ENCODE results near the gene CELSR3.

Gene CELSR3

GRCh38 chr3:48652923-48653715 lies 9.6 kb downstream of the CELSR3 start:
- no peaks in the 10 kb centered on the region for H3K4me1 ChIP-seq
- H3K4me3 ChIP-seq (ENCODE audit: low read depth, low read length), result no peak overlapping the region
- no peaks in the 10 kb centered on the region for H3K27me3 ChIP-seq
- DNase-seq, result no peak
- no peaks in the 10 kb centered on the region for H3K9me3 ChIP-seq
- H3K36me3 ChIP-seq, result peaks cover 12% of the 10 kb centered on the region
- no peak for TF ChIP-seq CTCF (IDR thresholded peaks at IDR 0.05; ENCODE audit: low read depth, low read length)

- no peak for DNase-seq
- Histone ChIP-seq H3K27me3 (no peaks in the 10 kb centered on the region), H3K4me1 (no peaks in the 10 kb centered on the region), H3K4me3 (ENCODE audit: low read depth, low read length) (no peak overlapping the region), H3K9me3 (no peaks in the 10 kb centered on the region), H3K36me3 (peaks cover 5% of the 10 kb centered on the region)
- no peak for TF ChIP-seq CTCF (IDR thresholded peaks at IDR 0.05; ENCODE audit: low read depth, low read length)
These were observed 10.9 kb downstream of the CELSR3 start for GRCh38 chr3:48651771-48652170.

- Histone ChIP-seq H3K27me3 (no peaks in the 10 kb centered on the region), H3K9me3 (no peaks in the 10 kb centered on the region), H3K36me3 (peaks cover 3% of the 10 kb centered on the region), H3K4me3 (ENCODE audit: low read depth, low read length) (no peak overlapping the region), H3K4me1 (no peaks in the 10 kb centered on the region)
- no peak for TF ChIP-seq CTCF (IDR thresholded peaks at IDR 0.05; ENCODE audit: low read depth, low read length)
- no peak for DNase-seq
These were observed 12.0 kb downstream of the CELSR3 start for GRCh38 chr3:48650723-48651122.

GRCh38 chr3:48648188-48648850 lies 14.4 kb downstream of the CELSR3 start:
- H3K4me1 ChIP-seq, result no peaks in the 10 kb centered on the region
- no peaks in the 10 kb centered on the region for H3K9me3 ChIP-seq
- no peak for DNase-seq
- H3K27me3 ChIP-seq, result no peaks in the 10 kb centered on the region
- peaks cover 12% of the 10 kb centered on the region for H3K36me3 ChIP-seq
- no peak overlapping the region for H3K4me3 ChIP-seq (ENCODE audit: low read depth, low read length)
- TF ChIP-seq CTCF (IDR thresholded peaks at IDR 0.05; ENCODE audit: low read depth, low read length), result no peak

- peaks cover 14% of the 10 kb centered on the region for H3K36me3 ChIP-seq
- H3K4me3 ChIP-seq (ENCODE audit: low read depth, low read length), result no peak overlapping the region
- H3K9me3 ChIP-seq, result no peaks in the 10 kb centered on the region
- no peaks in the 10 kb centered on the region for H3K27me3 ChIP-seq
- no peak for DNase-seq
- TF ChIP-seq CTCF (IDR thresholded peaks at IDR 0.05; ENCODE audit: low read depth, low read length), result no peak
- no peaks in the 10 kb centered on the region for H3K4me1 ChIP-seq
These were observed 15.0 kb downstream of the CELSR3 start for GRCh38 chr3:48647714-48648113.

Data from BE2C (cell line).